Fibroblast of mammary gland (primary cell): ENCODE results near the gene SETMAR.

Experiments
- DNase-seq: peaks from one replicate; pipeline ENCODE4 v3.0.0-alpha.2; 2010; ENCODE audit warnings: low read depth
- H3K4me3 ChIP-seq: 2 replicates; pipeline ENCODE4 v1.5.1; 2011; ENCODE audit warnings: low read depth, mild to moderate bottlenecking, low read length, moderate library complexity; ENCODE audit not compliant: control insufficient read depth
- TF ChIP-seq, protein P1 (sequence below): conservative IDR thresholded peaks from 2 replicates; pipeline ENCODE4 v1.5.1; 2011; ENCODE audit warnings: low read depth, low read length, inconsistent platforms; ENCODE audit not compliant: control insufficient read depth, insufficient read depth

Gene SETMAR

DNA sequence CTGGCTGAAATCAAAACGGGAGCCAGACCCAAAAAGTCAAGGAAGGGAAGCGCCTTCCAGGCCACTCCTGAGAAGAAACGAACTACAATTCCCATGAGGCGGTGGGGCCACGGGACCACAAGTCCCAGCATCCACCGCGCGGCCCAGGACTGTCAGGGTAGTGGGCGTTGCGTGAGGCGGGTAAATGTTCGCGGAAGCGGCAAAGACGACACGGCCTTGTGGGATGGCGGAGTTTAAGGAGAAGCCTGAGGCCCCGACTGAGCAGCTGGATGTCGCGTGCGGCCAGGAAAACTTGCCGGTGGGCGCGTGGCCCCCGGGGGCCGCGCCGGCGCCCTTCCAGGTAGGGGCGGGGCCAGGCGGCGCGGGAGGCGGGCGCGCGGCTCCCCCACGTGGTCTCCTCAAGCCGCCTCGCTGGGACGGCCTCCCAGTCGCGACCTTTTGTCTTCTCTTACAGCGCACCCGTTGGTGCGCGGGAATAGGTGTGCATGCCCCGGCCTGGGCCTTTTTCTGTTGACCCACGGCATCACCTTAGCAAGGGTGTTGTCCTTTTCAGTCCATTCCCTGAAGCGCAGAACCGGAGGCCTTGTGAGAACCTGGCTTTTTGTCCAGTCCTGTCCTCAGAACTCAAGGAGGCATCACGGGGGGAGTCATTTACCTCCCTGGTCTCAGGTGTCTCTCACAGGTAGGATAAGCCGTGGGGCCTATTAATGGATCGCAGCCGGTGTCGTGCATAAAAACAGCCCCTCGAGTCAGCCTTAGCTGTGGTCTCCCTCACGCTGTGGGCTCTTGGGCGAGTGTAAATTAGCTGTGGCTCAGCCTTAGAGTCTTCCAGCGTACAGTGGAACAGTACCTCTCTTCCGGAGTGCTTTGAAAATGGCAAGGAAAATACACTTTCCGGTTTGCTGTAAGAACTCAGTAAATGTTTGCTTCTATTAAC is at the start of gene SETMAR:
TSS of gene SETMAR (plus strand) at position 183 of the 937 bp plus-strand sequence. CDS start at position 185, 2 bp downstream.
- TF ChIP-seq, protein P1, sequence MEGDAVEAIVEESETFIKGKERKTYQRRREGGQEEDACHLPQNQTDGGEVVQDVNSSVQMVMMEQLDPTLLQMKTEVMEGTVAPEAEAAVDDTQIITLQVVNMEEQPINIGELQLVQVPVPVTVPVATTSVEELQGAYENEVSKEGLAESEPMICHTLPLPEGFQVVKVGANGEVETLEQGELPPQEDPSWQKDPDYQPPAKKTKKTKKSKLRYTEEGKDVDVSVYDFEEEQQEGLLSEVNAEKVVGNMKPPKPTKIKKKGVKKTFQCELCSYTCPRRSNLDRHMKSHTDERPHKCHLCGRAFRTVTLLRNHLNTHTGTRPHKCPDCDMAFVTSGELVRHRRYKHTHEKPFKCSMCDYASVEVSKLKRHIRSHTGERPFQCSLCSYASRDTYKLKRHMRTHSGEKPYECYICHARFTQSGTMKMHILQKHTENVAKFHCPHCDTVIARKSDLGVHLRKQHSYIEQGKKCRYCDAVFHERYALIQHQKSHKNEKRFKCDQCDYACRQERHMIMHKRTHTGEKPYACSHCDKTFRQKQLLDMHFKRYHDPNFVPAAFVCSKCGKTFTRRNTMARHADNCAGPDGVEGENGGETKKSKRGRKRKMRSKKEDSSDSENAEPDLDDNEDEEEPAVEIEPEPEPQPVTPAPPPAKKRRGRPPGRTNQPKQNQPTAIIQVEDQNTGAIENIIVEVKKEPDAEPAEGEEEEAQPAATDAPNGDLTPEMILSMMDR: no peak
- peak within 1 kb of the TSS; percentile 85 for H3K4me3 ChIP-seq
- peak; percentile 87 for DNase-seq

DNA sequence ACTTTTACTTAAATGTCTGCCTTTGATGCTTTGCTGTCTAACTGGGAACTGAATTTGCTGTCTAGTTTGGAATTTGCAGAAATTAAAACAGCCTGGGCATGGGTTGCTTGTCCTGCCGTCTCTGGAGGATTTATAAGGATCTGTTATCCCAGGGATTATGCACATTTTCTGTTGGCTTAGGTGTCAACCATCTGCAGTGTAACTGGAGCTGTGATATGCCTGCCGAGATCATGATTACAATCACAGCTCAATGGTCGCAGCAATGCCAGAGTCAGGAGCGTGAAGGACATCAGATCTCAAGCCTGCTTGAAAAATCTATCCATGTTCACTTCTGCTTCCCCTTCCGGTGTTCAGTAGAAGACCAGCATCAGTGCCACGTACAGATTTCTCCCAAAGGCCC is 41.8 kb upstream of the SETMAR start:
- no peak overlapping the region for H3K4me3 ChIP-seq
- no peak for DNase-seq
- TF ChIP-seq, protein P1: no peak

DNA sequence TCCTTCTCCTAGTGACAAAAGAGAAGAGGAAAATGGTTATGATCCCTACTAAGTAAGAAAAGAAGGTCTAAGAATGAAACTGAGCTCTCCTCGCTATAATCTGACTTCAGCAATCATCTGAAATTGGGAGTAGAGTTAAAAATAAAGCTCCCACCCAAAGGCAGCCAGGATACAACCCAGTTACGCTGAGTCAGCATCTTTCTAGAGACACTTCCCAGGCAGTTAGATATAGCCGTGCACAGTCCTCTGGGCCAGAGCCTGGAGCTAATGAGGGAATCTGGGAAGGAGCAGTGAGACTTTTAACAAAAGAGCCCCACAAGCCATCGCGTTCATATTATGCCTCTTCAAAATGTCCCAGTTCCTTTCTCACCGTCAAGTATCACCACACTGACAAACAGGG is 39.1 kb upstream of the SETMAR start:
- no peak overlapping the region for H3K4me3 ChIP-seq
- TF ChIP-seq, protein P1: no peak
- no peak for DNase-seq

DNA sequence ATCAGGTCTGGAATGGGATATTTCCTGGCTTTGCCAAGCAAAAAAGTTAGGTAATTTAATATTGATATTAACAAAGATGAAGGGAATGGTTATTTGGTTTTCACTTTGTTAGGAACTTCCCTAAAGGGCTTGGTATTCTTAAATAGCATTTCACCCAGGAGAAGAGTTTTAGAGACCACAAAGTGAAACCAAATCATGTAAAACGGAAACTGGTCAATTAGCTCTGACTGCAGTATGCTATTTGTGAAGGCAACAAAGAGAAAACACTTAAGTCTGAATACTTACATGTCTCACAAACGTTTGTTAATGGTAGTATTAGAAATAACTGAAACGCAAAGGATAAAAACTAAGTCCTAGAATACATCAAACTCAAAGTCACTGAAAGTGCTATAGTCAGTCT is 32.4 kb upstream of the SETMAR start:
- TF ChIP-seq, protein P1: no peak
- H3K4me3 ChIP-seq: no peak overlapping the region
- no peak for DNase-seq

DNA sequence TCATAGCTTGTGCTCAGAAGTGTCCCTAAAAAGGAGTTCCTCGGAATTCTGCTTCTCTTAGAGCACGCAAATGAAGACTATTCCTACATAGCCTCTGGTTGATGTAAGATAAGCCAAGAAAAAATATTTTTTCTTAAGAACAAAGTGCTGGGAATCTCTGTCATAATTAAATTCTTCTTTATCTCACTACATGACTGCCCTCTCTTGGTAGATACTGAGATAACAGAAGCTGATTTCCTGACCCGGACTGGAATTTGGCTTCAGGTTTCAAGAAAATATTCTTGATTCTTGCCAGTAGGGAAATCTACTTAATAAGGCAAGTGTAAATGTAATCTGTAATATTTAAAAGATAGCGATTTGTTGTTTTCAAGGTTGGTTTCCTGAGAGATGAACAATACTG is 31.3 kb upstream of the SETMAR start:
- TF ChIP-seq, protein P1: peak; percentile 55
- DNase-seq: peak; percentile 48
- no peak overlapping the region for H3K4me3 ChIP-seq

DNA sequence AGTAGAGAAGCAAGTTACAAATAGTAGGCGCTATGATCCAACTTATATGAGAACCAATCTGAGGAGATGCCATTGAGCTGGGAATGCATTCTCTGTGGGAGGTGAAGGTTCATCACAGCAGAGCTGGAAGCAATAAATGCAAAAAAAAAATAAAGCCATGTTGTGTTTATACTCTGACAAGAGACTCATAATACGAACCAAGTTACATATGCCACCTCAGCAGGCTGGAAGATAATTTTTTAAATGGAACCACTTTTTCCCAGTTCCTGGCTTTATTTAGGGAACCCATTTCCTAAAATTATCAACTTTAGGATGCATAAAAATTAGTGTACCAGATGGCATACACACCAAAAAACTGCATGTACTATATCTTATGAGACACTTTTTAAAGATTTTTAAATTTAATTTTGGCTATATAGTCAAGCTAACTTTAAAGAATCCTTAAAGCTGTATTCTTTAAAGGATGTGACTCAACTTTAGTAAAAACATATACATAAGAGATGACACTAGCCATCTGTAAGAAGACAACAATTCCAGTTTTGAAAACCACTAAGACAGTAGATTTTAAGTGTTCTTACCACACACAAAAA is 23.6 kb upstream of the SETMAR start:
- DNase-seq: no peak
- no peak overlapping the region for H3K4me3 ChIP-seq
- TF ChIP-seq, protein P1: no peak
